K562 (cell line): ENCODE data around the gene TRIM71. TPM values are rescaled to one million over a fixed set of nuclear protein-coding genes. Genes with fewer than 3 reads are reported as not detected.

ENCODE experiments used
- ARNT ChIP-seq, 2 experiments: fragments of 450-650 bp; IDR thresholded peaks; 2 replicates each; pipeline ENCODE4 v1.6.1; 2016; ENCODE audit warnings: mild to moderate bottlenecking in 1 of 2
- CBX1 ChIP-seq: sonication (generic); IDR thresholded peaks from 2 replicates; pipeline ENCODE4 v1.6.1; 2016; ENCODE audit warnings: antibody characterized with exemption, low read depth, mild to moderate bottlenecking
- ESRRA ChIP-seq: fragments of 450-650 bp; IDR thresholded peaks from 2 replicates; pipeline ENCODE4 v1.6.1; 2014; ENCODE audit warnings: low read depth, mild to moderate bottlenecking, moderate library complexity, borderline replicate concordance
- HDAC8 ChIP-seq: fragments of 450-650 bp; IDR thresholded peaks from 2 replicates; pipeline ENCODE4 v1.6.1; 2016; ENCODE audit warnings: mild to moderate bottlenecking, missing genetic modification characterization, moderate library complexity, missing compliant biosample characterization
- HDGF ChIP-seq: fragments of 450-650 bp; IDR thresholded peaks from 2 replicates; pipeline ENCODE4 v1.6.1; 2016
- KLF1 ChIP-seq: fragments of 450-650 bp; IDR thresholded peaks from 2 replicates; pipeline ENCODE4 v1.6.1; 2016; ENCODE audit warnings: missing genetic modification characterization, missing compliant biosample characterization
- NCOR1 ChIP-seq: fragments of 450-650 bp; IDR thresholded peaks from 2 replicates; pipeline ENCODE4 v1.6.1; 2016; ENCODE audit warnings: mild to moderate bottlenecking, moderate library complexity
- NR2F6 ChIP-seq: fragments of 450-650 bp; formaldehyde crosslinking; IDR thresholded peaks from 2 replicates; pipeline ENCODE4 v1.4.0; 2020; ENCODE audit warnings: mild to moderate bottlenecking
- POLR2G ChIP-seq: fragments of 200-400 bp; formaldehyde crosslinking; IDR thresholded peaks from 2 replicates; pipeline ENCODE4 v1.6.1; 2017; ENCODE audit warnings: low read depth, mild to moderate bottlenecking, antibody characterized with exemption, low read length, moderate library complexity
- PRMT5 ChIP-seq: sonication (generic); formaldehyde crosslinking; IDR thresholded peaks from 2 replicates; pipeline ENCODE4 v1.5.0; 2020; ENCODE audit warnings: missing genetic modification reagents
- SMAD4 ChIP-seq: fragments of 250-450 bp; sonication (Bioruptor Pico); conservative IDR thresholded peaks from 2 replicates; pipeline ENCODE4 v1.8.0; 2021; ENCODE audit warnings: inconsistent platforms, mild to moderate bottlenecking, moderate library complexity
- SMARCE1 ChIP-seq: fragments of 450-650 bp; IDR thresholded peaks from 2 replicates; pipeline ENCODE4 v1.7.1; 2016; ENCODE audit warnings: mild to moderate bottlenecking
- SRSF3 ChIP-seq: fragments of 200-400 bp; formaldehyde crosslinking; IDR thresholded peaks from 2 replicates; pipeline ENCODE4 v1.6.1; 2016; ENCODE audit warnings: mild to moderate bottlenecking, low read length, moderate library complexity; ENCODE audit not compliant: insufficient read depth
- STAT5B ChIP-seq: fragments of 250-450 bp; sonication (Bioruptor Pico); IDR thresholded peaks from 2 replicates; pipeline ENCODE4 v1.8.0; 2021; ENCODE audit warnings: mild to moderate bottlenecking, inconsistent platforms
- ZBTB17 ChIP-seq: fragments of 450-650 bp; formaldehyde crosslinking; IDR thresholded peaks from 2 replicates; pipeline ENCODE4 v1.4.0; 2020; ENCODE audit warnings: mild to moderate bottlenecking
- ZNF124 ChIP-seq: sonication (generic); formaldehyde crosslinking; IDR thresholded peaks from 2 replicates; pipeline ENCODE4 v1.8.1; 2022; ENCODE audit warnings: missing genetic modification reagents
- ZNF354B ChIP-seq: fragments of 250-450 bp; sonication (Bioruptor Pico); IDR thresholded peaks from 2 replicates; pipeline ENCODE4 v1.4.0; 2020
- polyA plus RNA-seq, 8 experiments: library from polyadenylated mRNA; depleted of rRNA in 4 of 8; stranded (reverse) in 5 of 8; unstranded in 3 of 8; fragments of >200 nt; fragmentation: Nextera tagmentation in 2 of 8; fragmentation: Illumina TruSeq in 1 of 8; extraction: Ambion mirVana in 2 of 8; extraction: Trizol in 1 of 8; gene quantifications; 2 replicates each; pipeline versions ENCODE4 v1.2.1 to v1.2.3, GENCODE V29; 2011 to 2014; ENCODE audit warnings: inconsistent platforms in 1 of 8, missing spikeins in 1 of 8
- total RNA-seq, 7 experiments: library from RNA; depleted of rRNA in 6 of 7; stranded (reverse); fragments of >200 nt in 6 of 7; fragmentation: Illumina TruSeq in 2 of 7; extraction: Trizol in 2 of 7; gene quantifications; 2 replicates each; pipeline versions ENCODE4 v1.2.1 to v1.2.3, GENCODE V29; 2011 to 2021; ENCODE audit warnings: low replicate concordance in 1 of 7
- TF ChIP-seq, protein P1 (sequence below): sonication (generic); formaldehyde crosslinking; IDR thresholded peaks from 2 replicates; pipeline ENCODE4 v1.8.0; 2022; ENCODE audit warnings: mild to moderate bottlenecking, low read depth, missing genetic modification reagents
- TF ChIP-seq, protein P2 (sequence below), 2 experiments: fragments of 200-800 bp in 1 of 2; sonication (Bioruptor generic) in 1 of 2; sonication (generic) in 1 of 2; formaldehyde crosslinking in 1 of 2; IDR thresholded peaks in 1 of 2; conservative IDR thresholded peaks in 1 of 2; 2 replicates each; pipeline versions ENCODE4 v1.5.0 to v1.6.1; 2016 to 2020; ENCODE audit warnings: missing compliant biosample characterization in 1 of 2, missing genetic modification characterization in 1 of 2, missing genetic modification reagents in 1 of 2
- TF ChIP-seq, protein P3 (sequence below): IDR thresholded peaks from 3 replicates; pipeline ENCODE4 v1.6.1; 2011; ENCODE audit warnings: borderline replicate concordance, mild to moderate bottlenecking; ENCODE audit not compliant: insufficient read length, insufficient read depth
- TF ChIP-seq, protein P4 (sequence below): sonication (generic); formaldehyde crosslinking; IDR thresholded peaks from 2 replicates; pipeline ENCODE4 v1.8.0; 2022; ENCODE audit warnings: mild to moderate bottlenecking, missing genetic modification reagents, borderline replicate concordance
- TF ChIP-seq, protein P5 (sequence below): conservative IDR thresholded peaks from 2 replicates; pipeline ENCODE4 v1.6.1; 2011; ENCODE audit warnings: low read depth, mild to moderate bottlenecking, low read length; ENCODE audit not compliant: control insufficient read depth

The TRIM71 gene
- total and polyA plus RNA-seq, 9 of the 15 experiments (the other 6 are each of a cell fraction or from before 2014, with no cell fraction given): 0.04 to 0.11 TPM; not detected in 7

DNA sequence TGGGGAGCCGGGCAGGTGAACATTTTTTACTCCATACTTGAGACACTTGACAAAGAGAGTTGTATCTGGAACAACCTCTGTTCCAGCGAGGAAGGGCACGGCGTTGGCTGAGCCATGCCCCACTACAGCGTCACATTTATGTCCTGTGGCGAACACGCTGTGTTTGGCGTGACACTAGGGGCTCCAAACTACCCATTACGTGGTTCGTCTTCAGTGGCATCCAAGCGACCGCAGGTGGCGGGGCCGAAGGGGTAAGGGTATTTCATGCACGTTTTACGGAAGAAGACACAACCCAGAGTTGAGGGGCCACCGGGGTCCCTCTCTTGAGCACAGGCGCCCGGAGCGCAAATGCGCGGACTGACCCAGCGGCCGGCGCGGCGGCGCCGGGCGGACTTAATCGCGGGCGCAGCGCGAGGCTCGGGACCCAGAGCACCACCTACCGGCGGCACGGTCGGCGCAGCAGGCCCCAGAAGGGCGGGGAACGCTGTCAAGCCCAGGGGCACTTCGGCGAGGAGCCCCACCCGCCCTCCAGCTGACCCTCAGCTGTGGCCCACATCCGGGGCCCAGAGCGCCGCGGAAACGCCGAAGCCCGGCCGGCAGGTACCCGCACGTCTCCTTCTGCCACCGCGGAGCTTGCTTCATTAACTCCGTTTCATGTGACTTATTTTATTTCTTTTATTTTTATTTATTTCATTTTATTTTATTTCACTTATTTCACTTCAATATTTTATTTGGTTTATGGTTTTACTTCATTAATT is 36.4 kb upstream of the TRIM71 start (continued):
- TF ChIP-seq, protein P1, sequence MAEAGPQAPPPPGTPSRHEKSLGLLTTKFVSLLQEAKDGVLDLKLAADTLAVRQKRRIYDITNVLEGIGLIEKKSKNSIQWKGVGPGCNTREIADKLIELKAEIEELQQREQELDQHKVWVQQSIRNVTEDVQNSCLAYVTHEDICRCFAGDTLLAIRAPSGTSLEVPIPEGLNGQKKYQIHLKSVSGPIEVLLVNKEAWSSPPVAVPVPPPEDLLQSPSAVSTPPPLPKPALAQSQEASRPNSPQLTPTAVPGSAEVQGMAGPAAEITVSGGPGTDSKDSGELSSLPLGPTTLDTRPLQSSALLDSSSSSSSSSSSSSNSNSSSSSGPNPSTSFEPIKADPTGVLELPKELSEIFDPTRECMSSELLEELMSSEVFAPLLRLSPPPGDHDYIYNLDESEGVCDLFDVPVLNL (CRISPR knock-in tag): no peak
- no peak for TF ChIP-seq HDGF
- no peak for TF ChIP-seq PRMT5 (CRISPR knock-in tag)
- TF ChIP-seq ZNF124 (CRISPR knock-in tag): no peak
- TF ChIP-seq, protein P2, sequence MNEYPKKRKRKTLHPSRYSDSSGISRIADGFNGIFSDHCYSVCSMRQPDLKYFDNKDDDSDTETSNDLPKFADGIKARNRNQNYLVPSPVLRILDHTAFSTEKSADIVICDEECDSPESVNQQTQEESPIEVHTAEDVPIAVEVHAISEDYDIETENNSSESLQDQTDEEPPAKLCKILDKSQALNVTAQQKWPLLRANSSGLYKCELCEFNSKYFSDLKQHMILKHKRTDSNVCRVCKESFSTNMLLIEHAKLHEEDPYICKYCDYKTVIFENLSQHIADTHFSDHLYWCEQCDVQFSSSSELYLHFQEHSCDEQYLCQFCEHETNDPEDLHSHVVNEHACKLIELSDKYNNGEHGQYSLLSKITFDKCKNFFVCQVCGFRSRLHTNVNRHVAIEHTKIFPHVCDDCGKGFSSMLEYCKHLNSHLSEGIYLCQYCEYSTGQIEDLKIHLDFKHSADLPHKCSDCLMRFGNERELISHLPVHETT (CRISPR knock-in tag; conservative IDR thresholded peaks at IDR 0.05 in 1 of 2, IDR thresholded peaks at IDR 0.05 in 1 of 2): no peak
- TF ChIP-seq KLF1 (tag): no peak
- TF ChIP-seq, protein P3, sequence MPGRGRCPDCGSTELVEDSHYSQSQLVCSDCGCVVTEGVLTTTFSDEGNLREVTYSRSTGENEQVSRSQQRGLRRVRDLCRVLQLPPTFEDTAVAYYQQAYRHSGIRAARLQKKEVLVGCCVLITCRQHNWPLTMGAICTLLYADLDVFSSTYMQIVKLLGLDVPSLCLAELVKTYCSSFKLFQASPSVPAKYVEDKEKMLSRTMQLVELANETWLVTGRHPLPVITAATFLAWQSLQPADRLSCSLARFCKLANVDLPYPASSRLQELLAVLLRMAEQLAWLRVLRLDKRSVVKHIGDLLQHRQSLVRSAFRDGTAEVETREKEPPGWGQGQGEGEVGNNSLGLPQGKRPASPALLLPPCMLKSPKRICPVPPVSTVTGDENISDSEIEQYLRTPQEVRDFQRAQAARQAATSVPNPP: no peak
- TF ChIP-seq, protein P4, sequence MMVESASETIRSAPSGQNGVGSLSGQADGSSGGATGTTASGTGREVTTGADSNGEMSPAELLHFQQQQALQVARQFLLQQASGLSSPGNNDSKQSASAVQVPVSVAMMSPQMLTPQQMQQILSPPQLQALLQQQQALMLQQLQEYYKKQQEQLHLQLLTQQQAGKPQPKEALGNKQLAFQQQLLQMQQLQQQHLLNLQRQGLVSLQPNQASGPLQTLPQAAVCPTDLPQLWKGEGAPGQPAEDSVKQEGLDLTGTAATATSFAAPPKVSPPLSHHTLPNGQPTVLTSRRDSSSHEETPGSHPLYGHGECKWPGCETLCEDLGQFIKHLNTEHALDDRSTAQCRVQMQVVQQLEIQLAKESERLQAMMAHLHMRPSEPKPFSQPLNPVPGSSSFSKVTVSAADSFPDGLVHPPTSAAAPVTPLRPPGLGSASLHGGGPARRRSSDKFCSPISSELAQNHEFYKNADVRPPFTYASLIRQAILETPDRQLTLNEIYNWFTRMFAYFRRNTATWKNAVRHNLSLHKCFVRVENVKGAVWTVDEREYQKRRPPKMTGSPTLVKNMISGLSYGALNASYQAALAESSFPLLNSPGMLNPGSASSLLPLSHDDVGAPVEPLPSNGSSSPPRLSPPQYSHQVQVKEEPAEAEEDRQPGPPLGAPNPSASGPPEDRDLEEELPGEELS: no peak; the same call in 1 of the 2 replicates
- no peak for TF ChIP-seq ZBTB17 (CRISPR knock-in tag)
- TF ChIP-seq SMAD4 (CRISPR knock-in tag): peak; percentile 84
- TF ChIP-seq NCOR1: no peak
- no peak for TF ChIP-seq NR2F6 (CRISPR knock-in tag)
- peak; percentile 34 for TF ChIP-seq ESRRA
- TF ChIP-seq STAT5B (CRISPR knock-in tag): no peak
- TF ChIP-seq SMARCE1: no peak
- TF ChIP-seq SRSF3: no peak
- no peak for TF ChIP-seq ZNF354B (CRISPR knock-in tag)
- TF ChIP-seq CBX1: no peak; the same call in 1 of the 2 replicates
- peak; percentile 83 for TF ChIP-seq POLR2G
- TF ChIP-seq HDAC8 (tag): no peak
- TF ChIP-seq ARNT (IDR thresholded peaks at IDR 0.05): no peak
- TF ChIP-seq, protein P5, sequence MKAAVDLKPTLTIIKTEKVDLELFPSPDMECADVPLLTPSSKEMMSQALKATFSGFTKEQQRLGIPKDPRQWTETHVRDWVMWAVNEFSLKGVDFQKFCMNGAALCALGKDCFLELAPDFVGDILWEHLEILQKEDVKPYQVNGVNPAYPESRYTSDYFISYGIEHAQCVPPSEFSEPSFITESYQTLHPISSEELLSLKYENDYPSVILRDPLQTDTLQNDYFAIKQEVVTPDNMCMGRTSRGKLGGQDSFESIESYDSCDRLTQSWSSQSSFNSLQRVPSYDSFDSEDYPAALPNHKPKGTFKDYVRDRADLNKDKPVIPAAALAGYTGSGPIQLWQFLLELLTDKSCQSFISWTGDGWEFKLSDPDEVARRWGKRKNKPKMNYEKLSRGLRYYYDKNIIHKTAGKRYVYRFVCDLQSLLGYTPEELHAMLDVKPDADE: peak; percentile 79
